SK-N-SH (cell line): Measurements from ENCODE around the gene ESPL1. TPM values are rescaled to one million over a fixed set of nuclear protein-coding genes. Genes with fewer than 3 reads are reported as not detected.
A peak's percentile ranks its signal among the peaks of the same experiment; 100 is the strongest.

Experiments
- CTCF ChIA-PET: fragments of 300-600, 350-600 bp; formaldehyde crosslinking; extraction: SDS; loops from one replicate; lab custom pipeline; 2021; lab: Yijun Ruan, JAX
- POLR2A ChIA-PET: fragments of 350-600 bp; sonication (Branson Sonifier 250); formaldehyde crosslinking; extraction: SDS; loops from one replicate; lab custom pipeline; 2020; ENCODE audit warnings: antibody characterized with exemption, inconsistent platforms; lab: Yijun Ruan, JAX
- DNase-seq: peaks from one replicate; pipeline ENCODE4 v3.0.0; 2012
- H2AFZ ChIP-seq: fragments of 200-600 bp; sonication (generic); 2 replicates; pipeline ENCODE4 v1.8.1; 2016; ENCODE audit warnings: antibody characterized with exemption, mild to moderate bottlenecking, low read depth
- H3F3A ChIP-seq: fragments of 200-600 bp; sonication (generic); replicated peaks from 2 replicates; pipeline ENCODE3; 2016; ENCODE audit warnings: antibody characterized with exemption, mild to moderate bottlenecking; ENCODE audit not compliant: insufficient read depth
- H3K27ac ChIP-seq, 2 experiments: fragments of 200-500 bp in 1 of 2; fragments of 200-600 bp in 1 of 2; sonication (Bioruptor generic) in 1 of 2; sonication (generic), shearing (Covaris generic) in 1 of 2; 2 replicates each; pipeline versions ENCODE4 v1.5.1 to v1.6.1; 2014 to 2016; ENCODE audit warnings: low read depth in 2 of 2, inconsistent platforms in 1 of 2, low read length in 1 of 2, mild to moderate bottlenecking in 1 of 2, mixed read lengths in 1 of 2
- H3K27me3 ChIP-seq: fragments of 200-600 bp; sonication (generic), shearing (Covaris generic); 2 replicates; pipeline ENCODE4 v1.6.1; 2016; ENCODE audit warnings: mixed run types; ENCODE audit not compliant: insufficient read depth
- H3K36me3 ChIP-seq, 2 experiments: fragments of 200-500 bp in 1 of 2; fragments of 200-600 bp in 1 of 2; sonication (Bioruptor generic) in 1 of 2; sonication (generic) in 1 of 2; replicated peaks in 1 of 2; 2 replicates each; pipeline versions ENCODE3 to v1.5.1; 2014 to 2016; ENCODE audit warnings: low read length in 1 of 2, mild to moderate bottlenecking in 1 of 2; ENCODE audit not compliant: insufficient read depth in 2 of 2, control insufficient read depth in 1 of 2
- H3K4me1 ChIP-seq, 2 experiments: fragments of 200-500 bp in 1 of 2; fragments of 200-600 bp in 1 of 2; sonication (Bioruptor generic) in 1 of 2; sonication (generic), shearing (Covaris generic) in 1 of 2; 2 replicates each; pipeline versions ENCODE4 v1.5.1 to v1.6.1; 2014 to 2016; ENCODE audit warnings: low read depth in 1 of 2, low read length in 1 of 2, mixed run types in 1 of 2; ENCODE audit not compliant: insufficient read depth in 2 of 2, control insufficient read depth in 1 of 2
- H3K4me2 ChIP-seq: fragments of 200-600 bp; sonication (generic), shearing (Covaris generic); 2 replicates; pipeline ENCODE4 v1.6.1; 2017; ENCODE audit warnings: mixed run types
- H3K4me3 ChIP-seq, 2 experiments: fragments of 200-500 bp in 1 of 2; fragments of 200-600 bp in 1 of 2; sonication (Bioruptor generic) in 1 of 2; sonication (generic), shearing (Covaris generic) in 1 of 2; 2 replicates each; pipeline versions ENCODE4 v1.5.1 to v1.8.1; 2014 to 2016; ENCODE audit warnings: low read depth in 2 of 2, inconsistent platforms in 1 of 2, low read length in 1 of 2, mild to moderate bottlenecking in 1 of 2, mixed read lengths in 1 of 2, moderate library complexity in 1 of 2
- H3K79me2 ChIP-seq: fragments of 200-600 bp; sonication (generic); 2 replicates; pipeline ENCODE4 v1.8.1; 2017; ENCODE audit warnings: mild to moderate bottlenecking; ENCODE audit not compliant: insufficient read depth
- H3K9ac ChIP-seq: fragments of 200-600 bp; sonication (generic); 2 replicates; pipeline ENCODE4 v1.6.1; 2017; ENCODE audit warnings: mixed run types
- H3K9me2 ChIP-seq: fragments of 200-600 bp; sonication (generic); 2 replicates; pipeline ENCODE4 v1.6.1; 2017; ENCODE audit warnings: mixed run types
- H3K9me3 ChIP-seq: fragments of 200-600 bp; sonication (generic); 2 replicates; pipeline ENCODE4 v1.6.1; 2017; ENCODE audit warnings: mixed run types, mild to moderate bottlenecking, moderate library complexity
- H4K20me1 ChIP-seq: fragments of 200-600 bp; sonication (generic); 2 replicates; pipeline ENCODE4 v1.6.1; 2017; ENCODE audit warnings: mild to moderate bottlenecking, mixed run types; ENCODE audit not compliant: insufficient read depth
- EP300 ChIP-seq, 2 experiments: IDR thresholded peaks; 2 replicates each; pipeline versions ENCODE4 v1.4.0 to v1.6.1; 2012; ENCODE audit warnings: borderline replicate concordance in 1 of 2, low read depth in 1 of 2, low read length in 1 of 2
- FOSL2 ChIP-seq: IDR thresholded peaks from 2 replicates; pipeline ENCODE4 v1.4.0; 2012; ENCODE audit warnings: low read depth, mild to moderate bottlenecking, moderate library complexity, borderline replicate concordance
- FOXJ3 ChIP-seq: sonication (generic); formaldehyde crosslinking; IDR thresholded peaks from 2 replicates; pipeline ENCODE4 v1.5.1; 2020; ENCODE audit warnings: mild to moderate bottlenecking, missing genetic modification reagents
- FOXM1 ChIP-seq: IDR thresholded peaks from 2 replicates; pipeline ENCODE4 v1.4.0; 2012; ENCODE audit warnings: low read depth, mild to moderate bottlenecking
- GATA2 ChIP-seq: sonication (generic); formaldehyde crosslinking; IDR thresholded peaks from 2 replicates; pipeline ENCODE4 v1.5.0; 2020; ENCODE audit warnings: mild to moderate bottlenecking, missing genetic modification reagents
- JUND ChIP-seq: IDR thresholded peaks from 2 replicates; pipeline ENCODE4 v1.4.0; 2012
- POLR2AphosphoS5 ChIP-seq: IDR thresholded peaks from 2 replicates; pipeline ENCODE4 v1.6.1; 2012; ENCODE audit warnings: low read depth, low read length
- RAD21 ChIP-seq: IDR thresholded peaks from 2 replicates; pipeline ENCODE4 v1.6.1; 2012; ENCODE audit warnings: mild to moderate bottlenecking, low read length
- RCOR1 ChIP-seq: fragments of 150-350 bp; IDR thresholded peaks from 2 replicates; pipeline ENCODE4 v1.6.1; 2017; ENCODE audit warnings: antibody characterized with exemption, low read length
- SIN3A ChIP-seq: IDR thresholded peaks from 2 replicates; pipeline ENCODE4 v1.6.1; 2012; ENCODE audit warnings: low read depth, mild to moderate bottlenecking, low read length, moderate library complexity, borderline replicate concordance
- TEAD4 ChIP-seq: IDR thresholded peaks from 2 replicates; pipeline ENCODE4 v1.4.0; 2012; ENCODE audit warnings: mild to moderate bottlenecking, borderline replicate concordance; ENCODE audit not compliant: insufficient read depth
- YY1 ChIP-seq: IDR thresholded peaks from 2 replicates; pipeline ENCODE4 v1.4.0; 2012; ENCODE audit warnings: low read depth, mild to moderate bottlenecking
- WGBS: methylation state at CpG from one replicate; pipeline ENCODE4 v1.1.6; 2017; ENCODE audit warnings: low lambda C conversion rate; 5-methylcytosine and 5-hydroxymethylcytosine counted together
- polyA plus RNA-seq, 3 experiments: library from polyadenylated mRNA; depleted of rRNA; stranded (reverse); fragments of >200 nt; gene quantifications; 2 replicates each; pipeline ENCODE4 v1.2.3, GENCODE V29; 2012
- TF ChIP-seq, protein P1 (sequence below): IDR thresholded peaks from 2 replicates; pipeline ENCODE4 v1.4.0; 2012; ENCODE audit warnings: low read depth
- TF ChIP-seq, protein P2 (sequence below): fragments of 200-600 bp; sonication (generic); IDR thresholded peaks from 2 replicates; pipeline ENCODE4 v1.6.1; 2017; ENCODE audit warnings: antibody characterized with exemption, mild to moderate bottlenecking, moderate library complexity
- TF ChIP-seq, protein P3 (sequence below): IDR thresholded peaks from 2 replicates; pipeline ENCODE4; 2012
- TF ChIP-seq, protein P4 (sequence below): fragments of 150-350 bp; IDR thresholded peaks from 2 replicates; pipeline ENCODE4 v1.6.1; 2017; ENCODE audit warnings: antibody characterized with exemption, low read length, low read depth, borderline replicate concordance

The ESPL1 gene
- polyA plus RNA-seq, 1 of the 3 experiments (the other 2 are of a cell fraction): 8.6 TPM

DNA sequence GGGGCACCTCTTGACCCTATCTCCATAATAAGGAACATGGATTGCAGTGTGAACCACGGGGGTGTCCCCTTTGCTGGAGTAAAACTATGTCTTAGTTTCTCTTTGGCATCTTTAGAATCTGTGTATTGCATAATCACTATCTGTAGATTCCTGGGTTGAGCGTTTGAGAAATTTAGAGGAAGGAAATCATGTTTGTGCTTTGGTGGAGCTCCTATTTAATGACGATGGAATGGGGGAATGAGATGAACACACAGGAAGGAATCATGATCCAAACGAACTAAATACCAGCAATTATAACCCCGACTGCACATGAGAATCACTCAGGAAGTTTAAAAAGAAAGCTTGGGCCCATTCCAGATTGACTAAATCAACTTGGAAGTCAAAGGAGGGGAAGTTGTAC is 30.1 kb downstream of the ESPL1 start:
- no peaks in the 10 kb centered on the region for H3K27me3 ChIP-seq
- peak overlapping the region in 1 of 2 experiments; percentile 88; a peak in 2 of 4 replicates for H3K27ac ChIP-seq
- TF ChIP-seq POLR2AphosphoS5: no peak
- TF ChIP-seq, protein P1, sequence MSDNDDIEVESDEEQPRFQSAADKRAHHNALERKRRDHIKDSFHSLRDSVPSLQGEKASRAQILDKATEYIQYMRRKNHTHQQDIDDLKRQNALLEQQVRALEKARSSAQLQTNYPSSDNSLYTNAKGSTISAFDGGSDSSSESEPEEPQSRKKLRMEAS: no peak
- TF ChIP-seq SIN3A: no peak
- no peak for TF ChIP-seq RCOR1
- TF ChIP-seq JUND: no peak
- TF ChIP-seq, protein P2, sequence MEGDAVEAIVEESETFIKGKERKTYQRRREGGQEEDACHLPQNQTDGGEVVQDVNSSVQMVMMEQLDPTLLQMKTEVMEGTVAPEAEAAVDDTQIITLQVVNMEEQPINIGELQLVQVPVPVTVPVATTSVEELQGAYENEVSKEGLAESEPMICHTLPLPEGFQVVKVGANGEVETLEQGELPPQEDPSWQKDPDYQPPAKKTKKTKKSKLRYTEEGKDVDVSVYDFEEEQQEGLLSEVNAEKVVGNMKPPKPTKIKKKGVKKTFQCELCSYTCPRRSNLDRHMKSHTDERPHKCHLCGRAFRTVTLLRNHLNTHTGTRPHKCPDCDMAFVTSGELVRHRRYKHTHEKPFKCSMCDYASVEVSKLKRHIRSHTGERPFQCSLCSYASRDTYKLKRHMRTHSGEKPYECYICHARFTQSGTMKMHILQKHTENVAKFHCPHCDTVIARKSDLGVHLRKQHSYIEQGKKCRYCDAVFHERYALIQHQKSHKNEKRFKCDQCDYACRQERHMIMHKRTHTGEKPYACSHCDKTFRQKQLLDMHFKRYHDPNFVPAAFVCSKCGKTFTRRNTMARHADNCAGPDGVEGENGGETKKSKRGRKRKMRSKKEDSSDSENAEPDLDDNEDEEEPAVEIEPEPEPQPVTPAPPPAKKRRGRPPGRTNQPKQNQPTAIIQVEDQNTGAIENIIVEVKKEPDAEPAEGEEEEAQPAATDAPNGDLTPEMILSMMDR: no peak
- TF ChIP-seq GATA2: no peak
- no peak for TF ChIP-seq FOSL2
- no peak for TF ChIP-seq EP300 (IDR thresholded peaks at IDR 0.05; ENCODE audit: borderline replicate concordance in 1 of 2, low read depth in 1 of 2, low read length in 1 of 2)
- no peak for TF ChIP-seq FOXJ3 (CRISPR knock-in tag)
- no peak for TF ChIP-seq TEAD4
- TF ChIP-seq, protein P3, sequence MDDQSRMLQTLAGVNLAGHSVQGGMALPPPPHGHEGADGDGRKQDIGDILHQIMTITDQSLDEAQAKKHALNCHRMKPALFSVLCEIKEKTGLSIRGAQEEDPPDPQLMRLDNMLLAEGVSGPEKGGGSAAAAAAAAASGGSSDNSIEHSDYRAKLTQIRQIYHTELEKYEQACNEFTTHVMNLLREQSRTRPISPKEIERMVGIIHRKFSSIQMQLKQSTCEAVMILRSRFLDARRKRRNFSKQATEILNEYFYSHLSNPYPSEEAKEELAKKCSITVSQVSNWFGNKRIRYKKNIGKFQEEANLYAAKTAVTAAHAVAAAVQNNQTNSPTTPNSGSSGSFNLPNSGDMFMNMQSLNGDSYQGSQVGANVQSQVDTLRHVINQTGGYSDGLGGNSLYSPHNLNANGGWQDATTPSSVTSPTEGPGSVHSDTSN: no peak
- TF ChIP-seq FOXM1: no peak
- TF ChIP-seq YY1: no peak
- TF ChIP-seq, protein P4, sequence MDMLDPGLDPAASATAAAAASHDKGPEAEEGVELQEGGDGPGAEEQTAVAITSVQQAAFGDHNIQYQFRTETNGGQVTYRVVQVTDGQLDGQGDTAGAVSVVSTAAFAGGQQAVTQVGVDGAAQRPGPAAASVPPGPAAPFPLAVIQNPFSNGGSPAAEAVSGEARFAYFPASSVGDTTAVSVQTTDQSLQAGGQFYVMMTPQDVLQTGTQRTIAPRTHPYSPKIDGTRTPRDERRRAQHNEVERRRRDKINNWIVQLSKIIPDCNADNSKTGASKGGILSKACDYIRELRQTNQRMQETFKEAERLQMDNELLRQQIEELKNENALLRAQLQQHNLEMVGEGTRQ: no peak
- no peak for TF ChIP-seq RAD21
- ChIA-PET CTCF (interaction anchor here (1.2 to 19.2 kb wide), 9 partner anchors 9 to 156 kb away, joined by 3 to 363 read pairs (median 7); partner anchors contain the start of gene AAAS), POLR2A (interaction anchor here (0.6 to 2.8 kb wide), 3 partner anchors 10 to 89 kb away, joined by 3 to 19 read pairs (median 3); partner anchors contain the start of gene AAAS)
- H3K9me3 ChIP-seq: no peaks in the 10 kb centered on the region
- peaks cover 36% of the 10 kb centered on the region for H3F3A ChIP-seq
- H3K9me2 ChIP-seq: no peaks in the 10 kb centered on the region
- no peaks in the 10 kb centered on the region for H4K20me1 ChIP-seq
- H3K9ac ChIP-seq: peak overlapping the region; percentile 77; the same call in 1 of the 2 replicates
- H3K4me2 ChIP-seq: peak overlapping the region; percentile 80
- peaks cover 16 to 32% of the 10 kb centered on the region in 2 experiments for H3K36me3 ChIP-seq
- no peak for DNase-seq
- peaks cover 11 to 25% of the 10 kb centered on the region in 2 experiments for H3K4me1 ChIP-seq
- 13% methylated on average over 5 of the region's 5 CpGs for WGBS
- H2AFZ ChIP-seq: no peak overlapping the region
- peak overlapping the region in 1 of 2 experiments; percentile 19; a peak in 1 of 4 replicates for H3K4me3 ChIP-seq
- peaks cover 66% of the 10 kb centered on the region for H3K79me2 ChIP-seq
